ENCODE measurements around the gene LIN54.

GRCh38 chr4:82913305-82913704 is 97.3 kb downstream of the LIN54 start:
- no peak for TF ChIP-seq EP300 (IDR thresholded peaks at IDR 0.05)
- TF ChIP-seq CTCF (IDR thresholded peaks at IDR 0.05), result no peak
